ENCODE data around the gene GPR84. TPM values are rescaled to one million over a fixed set of nuclear protein-coding genes. Genes with fewer than 3 reads are reported as not detected.
A peak's percentile ranks its signal among the peaks of the same experiment; 100 is the strongest.

The GPR84 gene
- polyA plus RNA-seq, 3 donors, result 2.4 to 14.2 (median 5.6) TPM

GRCh38 chr12:54392485-54393206, 28.4 kb upstream of the GPR84 start:
- peaks cover 11% of the 10 kb centered on the region for H3K79me2 ChIP-seq (ENCODE audit: insufficient read depth, low read length)
- no peaks in the 10 kb centered on the region for H3K9me3 ChIP-seq (replicated peaks in 1 of 2; ENCODE audit: control insufficient read depth in 1 of 2, insufficient read depth in 1 of 2, low read length in 2 of 2)
- Mint-ChIP-seq H3K27ac (peak overlapping the region; percentile 95 to 98 (median 97)), H3K4me1 (peaks cover 69% of the 10 kb centered on the region), H3K9me3 (peaks cover 0 to 1% (median 0%) of the 10 kb centered on the region in 7 donors), H3K4me3 (peak overlapping the region in 1 of 2 donors; percentile 12), H3K36me3 (peaks cover 44 to 64% of the 10 kb centered on the region in 2 donors), H3K27me3 (ENCODE audit: low read depth in 3 of 3) (peaks cover 0 to 2% (median 0%) of the 10 kb centered on the region in 3 donors)
- H4K20me1 ChIP-seq (ENCODE audit: insufficient read depth, low read length), result peaks cover 30% of the 10 kb centered on the region
- TF ChIP-seq CTCF (IDR thresholded peaks at IDR 0.05), result no peak
- 85% methylated on average over 8 of the region's 8 CpGs for WGBS (ENCODE audit: insufficient coverage)
- DNase-seq, result no peak
- no peak overlapping the region for H2AFZ ChIP-seq (ENCODE audit: insufficient read depth, low read depth, low read length, poor library complexity, severe bottlenecking)
- peak overlapping the region; percentile 61 for H3K4me2 ChIP-seq (replicated peaks; ENCODE audit: extremely low read depth, low read length, poor library complexity, severe bottlenecking)
- H3K36me3 ChIP-seq (replicated peaks in 1 of 2; ENCODE audit: control insufficient read depth in 1 of 2, insufficient read depth in 2 of 2, low read length in 2 of 2), result peaks cover 28 to 33% of the 10 kb centered on the region in 2 donors
- no peaks in the 10 kb centered on the region for H3K27me3 ChIP-seq (ENCODE audit: control insufficient read depth in 2 of 2, insufficient read depth in 2 of 2, low read length in 2 of 2)
- H3K4me1 ChIP-seq (ENCODE audit: control insufficient read depth in 1 of 2, insufficient read depth in 2 of 2, low read length in 2 of 2), result peaks cover 73 to 81% of the 10 kb centered on the region in 2 donors
- H3K27ac ChIP-seq (ENCODE audit: low read depth in 1 of 2, low read length in 2 of 2), result peak overlapping the region; percentile 92 to 93
- peak overlapping the region in 1 of 3 experiments; percentile 56 for H3K4me3 ChIP-seq (replicated peaks in 1 of 3; ENCODE audit: low read depth in 2 of 3, low read length in 3 of 3)
- intact Hi-C loops (cut with micrococcal nuclease), result loop anchor here in 1 of 2 donors (1.0 to 5.0 kb wide), 2 partner anchors 9 to 105 kb away; partner anchors contain the start of gene NCKAP1L
- peak overlapping the region; percentile 54 for H3K9ac ChIP-seq (ENCODE audit: insufficient read depth, low read length, poor library complexity, severe bottlenecking)

DNA sequence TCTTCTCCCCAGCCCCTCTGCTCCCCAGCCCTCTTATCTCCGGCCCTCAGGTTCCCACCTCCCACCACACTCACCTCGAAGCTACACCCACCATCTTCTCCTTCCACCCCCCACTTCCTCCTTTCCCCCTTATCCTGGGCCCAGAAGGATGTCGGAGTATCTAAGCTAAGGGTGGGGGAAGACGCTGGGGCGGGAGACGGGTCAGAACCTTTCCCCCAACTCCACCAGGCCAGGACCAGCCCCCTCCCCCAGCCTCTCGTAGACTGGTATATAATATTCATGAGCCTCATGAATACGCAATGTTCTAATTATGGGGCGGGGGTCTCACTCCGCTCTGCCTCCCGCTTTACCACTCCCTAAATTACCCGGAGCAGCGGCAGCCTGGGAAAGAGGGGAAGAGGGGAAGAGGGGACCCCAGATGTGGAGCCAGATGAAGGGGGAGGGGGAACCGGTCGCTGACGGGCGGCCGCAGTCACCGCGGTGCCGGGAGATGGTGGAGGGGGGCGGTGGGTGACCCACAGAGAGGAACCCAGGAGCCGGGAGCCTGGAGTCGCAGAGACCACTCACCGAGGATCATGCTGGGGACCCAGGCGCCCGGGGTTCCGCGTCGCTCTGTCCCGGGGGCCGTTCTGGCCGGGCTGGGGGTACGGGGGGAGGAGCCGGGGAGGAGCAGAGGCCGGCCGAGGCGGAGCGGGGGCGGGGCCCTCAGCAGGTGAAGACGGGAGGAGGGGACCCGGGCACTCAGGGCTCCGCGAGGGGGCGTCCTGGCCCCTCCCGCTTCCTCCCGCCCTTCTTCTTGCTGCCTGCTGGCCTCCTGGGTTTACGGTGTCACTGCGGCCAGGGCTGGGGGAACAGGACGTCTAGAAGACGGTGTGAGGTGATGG, 26.6 kb upstream of the GPR84 start:
- Mint-ChIP-seq H3K9me3 (peaks cover 0 to 1% (median 0%) of the 10 kb centered on the region in 7 donors), H3K27me3 (ENCODE audit: low read depth in 3 of 3) (peaks cover 0 to 7% (median 2%) of the 10 kb centered on the region in 3 donors), H3K27ac (peak overlapping the region; percentile 50 to 96 (median 82)), H3K4me3 (peak overlapping the region; percentile 82), H3K4me1 (peaks cover 86% of the 10 kb centered on the region), H3K36me3 (peaks cover 27 to 47% of the 10 kb centered on the region in 2 donors)
- peak in 2 of 3 donors; percentile 36 to 37 for DNase-seq
- Histone ChIP-seq H3K9me3 (replicated peaks in 1 of 2; ENCODE audit: control insufficient read depth in 1 of 2, insufficient read depth in 1 of 2, low read length in 2 of 2) (no peaks in the 10 kb centered on the region), H3K4me1 (ENCODE audit: control insufficient read depth in 1 of 2, insufficient read depth in 2 of 2, low read length in 2 of 2) (peaks cover 91 to 92% of the 10 kb centered on the region in 2 donors), H3K4me3 (replicated peaks in 1 of 3; ENCODE audit: low read depth in 2 of 3, low read length in 3 of 3) (peak overlapping the region; percentile 40 to 73 (median 48)), H3K9ac (ENCODE audit: insufficient read depth, low read length, poor library complexity, severe bottlenecking) (peak overlapping the region; percentile 61), H2AFZ (ENCODE audit: insufficient read depth, low read depth, low read length, poor library complexity, severe bottlenecking) (peak overlapping the region; percentile 65), H3K36me3 (replicated peaks in 1 of 2; ENCODE audit: control insufficient read depth in 1 of 2, insufficient read depth in 2 of 2, low read length in 2 of 2) (peaks cover 12 to 16% of the 10 kb centered on the region in 2 donors), H3K4me2 (replicated peaks; ENCODE audit: extremely low read depth, low read length, poor library complexity, severe bottlenecking) (peak overlapping the region; percentile 82), H3K27ac (ENCODE audit: low read depth in 1 of 2, low read length in 2 of 2) (peak overlapping the region; percentile 55 to 63), H4K20me1 (ENCODE audit: insufficient read depth, low read length) (peaks cover 15% of the 10 kb centered on the region), H3K79me2 (ENCODE audit: insufficient read depth, low read length) (peaks cover 18% of the 10 kb centered on the region), H3K27me3 (ENCODE audit: control insufficient read depth in 2 of 2, insufficient read depth in 2 of 2, low read length in 2 of 2) (no peaks in the 10 kb centered on the region)
- TF ChIP-seq CTCF (IDR thresholded peaks at IDR 0.05), result no peak
- under 1% methylated on average over 31 of the region's 51 CpGs for WGBS (ENCODE audit: insufficient coverage)
- intact Hi-C loops (cut with micrococcal nuclease), result loop anchor here in 1 of 2 donors (5.0 kb wide), 1 partner anchor 106 kb away; the partner anchor contains the start of gene NCKAP1L

All from CD14-positive monocyte (primary cell).